ENCODE data around the gene RSPH6A. TPM values are rescaled to one million over a fixed set of nuclear protein-coding genes. Genes with fewer than 3 reads are reported as not detected.
A peak's percentile ranks its signal among the peaks of the same experiment; 100 is the strongest.

The RSPH6A gene
- polyA plus RNA-seq, 1 donor (not counting 4 experiments of a cell fraction or from before 2014, with no cell fraction given): not detected

- Histone ChIP-seq H3K4me3 (ENCODE audit: control insufficient read depth in 2 of 3, extremely low read depth in 1 of 3, insufficient read depth in 2 of 3, low read depth in 1 of 3, low read length in 3 of 3) (peak within 1 kb of the TSS; percentile 49 to 93 (median 86)), H3K27me3 (ENCODE audit: control insufficient read depth, extremely low read depth, insufficient read depth, low read length) (no peaks in the 10 kb centered on the region), H3K4me2 (ENCODE audit: control insufficient read depth, extremely low read depth, insufficient read depth, low read depth, low read length) (peak within 1 kb of the TSS; percentile 98), H3K9me3 (ENCODE audit: control insufficient read depth, low read depth, low read length) (no peaks in the 10 kb centered on the region), H3K27ac (ENCODE audit: control insufficient read depth, insufficient read depth, low read length) (peak within 1 kb of the TSS; percentile 83), H3K9ac (ENCODE audit: control insufficient read depth, extremely low read depth, insufficient read depth, low read length) (peak within 1 kb of the TSS; percentile 84), H3K79me2 (ENCODE audit: control insufficient read depth, insufficient read depth, low read length) (no peaks in the 10 kb centered on the region), H3K36me3 (ENCODE audit: control insufficient read depth in 2 of 2, extremely low read depth in 1 of 2, insufficient read depth in 2 of 2, low read length in 2 of 2) (peaks cover 0 to 4% of the 10 kb centered on the region in 2 experiments), H4K20me1 (ENCODE audit: control insufficient read depth, extremely low read depth, insufficient read depth, low read length) (peaks cover 6% of the 10 kb centered on the region), H2AFZ (ENCODE audit: control insufficient read depth, low read length) (peak within 1 kb of the TSS; percentile 80), H3K9me1 (ENCODE audit: control insufficient read depth, extremely low read depth, insufficient read depth, low read length) (no peaks in the 10 kb centered on the region), H3K4me1 (ENCODE audit: control insufficient read depth, extremely low read depth, insufficient read depth, low read length) (peaks cover 15% of the 10 kb centered on the region)
- FAIRE-seq (peak; percentile 81), DNase-seq (ENCODE audit: low read depth, low spot score) (peak; percentile 83)
- dilution Hi-C loops (cut with MboI; ENCODE audit: extremely low pct_ligation_motif_present, low sequenced_read_pairs): no loop called here
- no peak for TF ChIP-seq CTCF (optimal IDR thresholded peaks at IDR 0.05 in 1 of 3, IDR thresholded peaks at IDR 0.05 in 1 of 3, conservative IDR thresholded peaks at IDR 0.05 in 1 of 3; ENCODE audit: extremely low read depth in 1 of 3, insufficient read depth in 2 of 3, low read length in 3 of 3)
- TF ChIP-seq EZH2 (IDR thresholded peaks at IDR 0.05; ENCODE audit: low read length): no peak
Measured at GRCh38 chr19:45768984-45769782, 45.9 kb downstream of the RSPH6A start, which contains the start of gene SIX5. TSS of gene SIX5 (minus strand) at chr19:45769252. CDS start at chr19:45768844, 408 bp downstream.

DNA sequence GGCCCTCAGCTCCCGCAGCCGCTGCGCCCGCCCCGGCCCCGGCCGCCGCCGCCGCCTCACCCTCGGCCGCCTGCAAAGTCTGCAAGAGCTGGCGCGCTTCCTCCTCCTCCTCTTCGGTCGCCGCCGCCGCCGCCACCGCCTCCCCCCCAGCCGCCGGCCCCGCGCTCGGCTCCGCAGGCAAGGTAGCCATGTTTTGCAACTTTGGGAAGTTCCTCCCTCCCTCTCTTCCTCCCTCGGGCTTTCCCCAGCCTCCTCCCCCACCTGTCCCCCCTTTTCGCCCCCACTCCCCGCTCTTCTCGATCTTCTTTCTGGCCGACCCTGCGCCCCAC lies 46.5 kb downstream of the RSPH6A start:
- Histone ChIP-seq H3K4me2 (ENCODE audit: control insufficient read depth, extremely low read depth, insufficient read depth, low read depth, low read length) (peak overlapping the region; percentile 98), H3K4me3 (ENCODE audit: control insufficient read depth in 2 of 3, extremely low read depth in 1 of 3, insufficient read depth in 2 of 3, low read depth in 1 of 3, low read length in 3 of 3) (peak overlapping the region; percentile 49 to 93 (median 86)), H3K4me1 (ENCODE audit: control insufficient read depth, extremely low read depth, insufficient read depth, low read length) (peaks cover 15% of the 10 kb centered on the region), H3K9ac (ENCODE audit: control insufficient read depth, extremely low read depth, insufficient read depth, low read length) (peak overlapping the region; percentile 84), H3K9me3 (ENCODE audit: control insufficient read depth, low read depth, low read length) (no peaks in the 10 kb centered on the region), H2AFZ (ENCODE audit: control insufficient read depth, low read length) (peak overlapping the region; percentile 80), H3K36me3 (ENCODE audit: control insufficient read depth in 2 of 2, extremely low read depth in 1 of 2, insufficient read depth in 2 of 2, low read length in 2 of 2) (peaks cover 0 to 4% of the 10 kb centered on the region in 2 experiments), H3K27ac (ENCODE audit: control insufficient read depth, insufficient read depth, low read length) (peak overlapping the region; percentile 83), H3K9me1 (ENCODE audit: control insufficient read depth, extremely low read depth, insufficient read depth, low read length) (no peaks in the 10 kb centered on the region), H3K79me2 (ENCODE audit: control insufficient read depth, insufficient read depth, low read length) (no peaks in the 10 kb centered on the region), H3K27me3 (ENCODE audit: control insufficient read depth, extremely low read depth, insufficient read depth, low read length) (no peaks in the 10 kb centered on the region), H4K20me1 (ENCODE audit: control insufficient read depth, extremely low read depth, insufficient read depth, low read length) (peaks cover 6% of the 10 kb centered on the region)
- no peak for FAIRE-seq
- DNase-seq (ENCODE audit: low read depth, low spot score): no peak
- TF ChIP-seq EZH2 (IDR thresholded peaks at IDR 0.05; ENCODE audit: low read length): no peak
- TF ChIP-seq CTCF (optimal IDR thresholded peaks at IDR 0.05 in 1 of 3, IDR thresholded peaks at IDR 0.05 in 1 of 3, conservative IDR thresholded peaks at IDR 0.05 in 1 of 3; ENCODE audit: extremely low read depth in 1 of 3, insufficient read depth in 2 of 3, low read length in 3 of 3): no peak
- dilution Hi-C loops (cut with MboI; ENCODE audit: extremely low pct_ligation_motif_present, low sequenced_read_pairs): no loop called here

Data from keratinocyte (primary cell).